HepG2 (cell line): Measurements from ENCODE around the gene CSNK1E. TPM values are rescaled to one million over a fixed set of nuclear protein-coding genes. Genes with fewer than 3 reads are reported as not detected.

Experiments used
- ATAC-seq: fragments of 200-7000 bp; cut with Tn5 transposase; 3 replicates; pipeline ENCODE4 v1.9.1; 2020; ENCODE audit warnings: mild to moderate bottlenecking, moderate library complexity
- BruUV-seq: library from RNA; stranded (reverse); fragments of 400-500 nt; replicated peaks from 2 replicates; lab custom pipeline; 2021; lab: Mats Ljungman, UMichigan
- CTCF ChIA-PET: fragments of 300-600 bp; formaldehyde crosslinking; extraction: SDS; loops from one replicate; lab custom pipeline; 2021; ENCODE audit warnings: low total read pairs, inconsistent platforms, low intra/inter-chr PET ratio; lab: Yijun Ruan, JAX
- POLR2A ChIA-PET: fragments of 350-600 bp; sonication (Branson Sonifier 250); formaldehyde crosslinking; loops from one replicate; lab custom pipeline; 2020; ENCODE audit warnings: antibody characterized with exemption, inconsistent platforms; lab: Yijun Ruan, JAX
- DNase-seq: peaks from one replicate; pipeline ENCODE4 v3.0.0-alpha.2; 2015; ENCODE audit warnings: low spot score
- FAIRE-seq: peaks from 3 replicates; lab custom pipeline; 2011; peaks lifted over from hg19 to GRCh38; lab: Jason Lieb, UNC
- H2AFZ ChIP-seq: one replicate; pipeline ENCODE4 v1.6.1; 2011; ENCODE audit warnings: low read length, inconsistent platforms
- H3K27ac ChIP-seq: fragments of 300-600 bp; 3 replicates; pipeline ENCODE4 v1.8.0; 2011; ENCODE audit warnings: mixed run types, mild to moderate bottlenecking, mixed read lengths, low read length, inconsistent platforms; ENCODE audit not compliant: insufficient read depth; ENCODE audit errors: extremely low read length
- H3K27me3 ChIP-seq, 2 experiments: fragments of 200-600 bp in 1 of 2; 2 replicates in 1 of 2; 3 replicates in 1 of 2; pipeline versions ENCODE4 v1.6.0 to v1.8.0; 2011; ENCODE audit warnings: low read length in 2 of 2, mild to moderate bottlenecking in 2 of 2, moderate library complexity in 2 of 2, inconsistent platforms in 1 of 2; ENCODE audit not compliant: insufficient read depth in 2 of 2, control insufficient read depth in 1 of 2
- H3K36me3 ChIP-seq, 2 experiments: fragments of 200-600 bp in 1 of 2; replicated peaks in 1 of 2; 2 replicates in 1 of 2; 3 replicates in 1 of 2; pipeline versions ENCODE4 v1.5.1 to v1.8.0; 2011; ENCODE audit warnings: low read length in 2 of 2, inconsistent platforms in 1 of 2; ENCODE audit not compliant: insufficient read depth in 2 of 2, control insufficient read depth in 1 of 2
- H3K4me1 ChIP-seq: 2 replicates; pipeline ENCODE4 v1.5.1; 2012; ENCODE audit warnings: low read length, inconsistent platforms; ENCODE audit not compliant: insufficient read depth
- H3K4me2 ChIP-seq: 2 replicates; pipeline ENCODE4 v1.6.0; 2011; ENCODE audit warnings: low read depth, low read length, inconsistent platforms
- H3K4me3 ChIP-seq, 3 experiments: fragments of 200-600 bp in 1 of 3; sonication (generic), shearing (Covaris generic) in 1 of 3; replicated peaks in 1 of 3; 2 replicates each; pipeline ENCODE4 v1.5.1; 2011 to 2016; ENCODE audit warnings: low read length in 3 of 3, inconsistent platforms in 2 of 3, low read depth in 2 of 3, mild to moderate bottlenecking in 2 of 3, control low read depth in 1 of 3, mixed read lengths in 1 of 3; ENCODE audit not compliant: insufficient read depth in 1 of 3
- H3K79me2 ChIP-seq: one replicate; pipeline ENCODE4 v1.6.1; 2011; ENCODE audit warnings: low read length, inconsistent platforms; ENCODE audit not compliant: insufficient read depth
- H3K9ac ChIP-seq: 2 replicates; pipeline ENCODE4 v1.6.0; 2011; ENCODE audit warnings: mild to moderate bottlenecking, low read depth, low read length, inconsistent platforms; ENCODE audit not compliant: insufficient read depth
- H3K9me3 ChIP-seq: 2 replicates; pipeline ENCODE4 v1.5.1; 2012; ENCODE audit warnings: mild to moderate bottlenecking, low read length
- H4K20me1 ChIP-seq: 2 replicates; pipeline ENCODE4 v1.6.0; 2011; ENCODE audit warnings: inconsistent platforms, mild to moderate bottlenecking, low read length, moderate library complexity; ENCODE audit not compliant: insufficient read depth
- ASH2L ChIP-seq: fragments of 300-600, 200-600 bp; sonication (generic); IDR thresholded peaks from 2 replicates; pipeline ENCODE4 v1.7.0; 2017; ENCODE audit warnings: low read depth, mild to moderate bottlenecking, moderate library complexity, mixed read lengths, low read length; ENCODE audit not compliant: insufficient read length
- ATF2 ChIP-seq: sonication (generic); formaldehyde crosslinking; IDR thresholded peaks from 2 replicates; pipeline ENCODE4 v1.4.0; 2020; ENCODE audit warnings: missing genetic modification reagents
- BRCA1 ChIP-seq: sonication (generic); formaldehyde crosslinking; IDR thresholded peaks from 2 replicates; pipeline ENCODE4 v1.4.0; 2020; ENCODE audit warnings: missing genetic modification reagents
- CENPT ChIP-seq: sonication (generic); formaldehyde crosslinking; IDR thresholded peaks from 2 replicates; pipeline ENCODE4 v1.8.0; 2022; ENCODE audit warnings: low read depth, mild to moderate bottlenecking, moderate library complexity, missing genetic modification reagents
- HMGA1 ChIP-seq: sonication (generic); formaldehyde crosslinking; conservative IDR thresholded peaks from 2 replicates; pipeline ENCODE4 v1.4.0; 2020; ENCODE audit warnings: missing genetic modification reagents
- HOXA5 ChIP-seq: sonication (generic); formaldehyde crosslinking; IDR thresholded peaks from 2 replicates; pipeline ENCODE4 v1.4.0; 2020; ENCODE audit warnings: missing genetic modification reagents
- KAT8 ChIP-seq: IDR thresholded peaks from 2 replicates; pipeline ENCODE4 v1.6.1; 2016; ENCODE audit warnings: missing genetic modification reagents, missing compliant biosample characterization
- MBNL3 ChIP-seq: fragments of 250-450 bp; sonication (Bioruptor Pico); conservative IDR thresholded peaks from 2 replicates; pipeline ENCODE4 v1.8.0; 2022; ENCODE audit warnings: mild to moderate bottlenecking, inconsistent platforms
- MIER3 ChIP-seq: IDR thresholded peaks from 2 replicates; pipeline ENCODE4 v1.6.1; 2016; ENCODE audit warnings: missing compliant biosample characterization, borderline replicate concordance
- NFIC ChIP-seq: IDR thresholded peaks from 2 replicates; pipeline ENCODE4 v1.6.1; 2012; ENCODE audit warnings: mild to moderate bottlenecking, low read length, inconsistent platforms
- NRL ChIP-seq: sonication (generic); formaldehyde crosslinking; IDR thresholded peaks from 2 replicates; pipeline ENCODE4 v1.5.0; 2020; ENCODE audit warnings: missing genetic modification reagents, mild to moderate bottlenecking, moderate library complexity, borderline replicate concordance
- PAWR ChIP-seq: sonication (generic); formaldehyde crosslinking; IDR thresholded peaks from 2 replicates; pipeline ENCODE4 v1.4.0; 2020; ENCODE audit warnings: missing genetic modification reagents, mild to moderate bottlenecking, borderline replicate concordance
- PLRG1 ChIP-seq: fragments of 450-650 bp; conservative IDR thresholded peaks from 2 replicates; pipeline ENCODE4 v1.6.1; 2016
- PRPF4 ChIP-seq: fragments of 200-400 bp; formaldehyde crosslinking; IDR thresholded peaks from 2 replicates; pipeline ENCODE4 v1.6.1; 2016; ENCODE audit warnings: low read length, low read depth; ENCODE audit not compliant: poor library complexity, severe bottlenecking
- REL ChIP-seq: sonication (generic); formaldehyde crosslinking; conservative IDR thresholded peaks from 2 replicates; pipeline ENCODE4 v1.8.0; 2022; ENCODE audit warnings: mild to moderate bottlenecking, missing genetic modification reagents, moderate library complexity
- RFX5 ChIP-seq: IDR thresholded peaks from 2 replicates; pipeline ENCODE4 v1.6.1; 2011; ENCODE audit warnings: low read depth, low read length, improper control_type of control experiment
- ZNF260 ChIP-seq: sonication (generic); formaldehyde crosslinking; IDR thresholded peaks from 2 replicates; pipeline ENCODE4 v1.4.0; 2020; ENCODE audit warnings: missing genetic modification reagents, low read depth, mild to moderate bottlenecking, borderline replicate concordance
- ZNF484 ChIP-seq: sonication (generic); formaldehyde crosslinking; IDR thresholded peaks from 2 replicates; pipeline ENCODE4 v1.5.1; 2020; ENCODE audit warnings: mild to moderate bottlenecking, low read depth, missing genetic modification reagents, borderline replicate concordance
- ZNF598 ChIP-seq: sonication (generic); formaldehyde crosslinking; IDR thresholded peaks from 2 replicates; pipeline ENCODE4 v1.5.1; 2020; ENCODE audit warnings: mild to moderate bottlenecking, missing genetic modification reagents, borderline replicate concordance
- WGBS: methylation state at CpG from one replicate; pipeline ENCODE4 v1.1.6; 2017; ENCODE audit warnings: low lambda C conversion rate; 5-methylcytosine and 5-hydroxymethylcytosine counted together
- in situ Hi-C: cut with HindIII; loops from 2 replicates; pipeline ENCODE4 v1.10.0; 2017; ENCODE audit warnings: low pct_unique_long_range_greater_than_20kb; ENCODE audit not compliant: extremely low pct_ligation_motif_present
- intact Hi-C: fragments of 100-400 bp; cut with micrococcal nuclease; formaldehyde crosslinking; loops from one replicate; pipeline ENCODE4 v1.10.0; 2022; ENCODE audit not compliant: unreplicated experiment
- polyA plus RNA-seq, 8 experiments: library from polyadenylated mRNA; depleted of rRNA in 3 of 8; stranded (reverse) in 7 of 8; unstranded in 1 of 8; fragments of >200 nt; fragmentation: Illumina TruSeq in 4 of 8; extraction: Trizol in 4 of 8; gene quantifications; 2 replicates each; pipeline versions ENCODE4 v1.2.1 to v1.2.3, GENCODE V29; 2011 to 2016; ENCODE audit warnings: low read depth in 4 of 8, missing spikeins in 1 of 8, mixed read lengths in 1 of 8; ENCODE audit not compliant: insufficient read depth in 1 of 8
- total RNA-seq, 5 experiments: library from RNA; depleted of rRNA; stranded (reverse); fragments of >200 nt; fragmentation: Illumina TruSeq; extraction: Trizol; gene quantifications; 2 replicates each; pipeline ENCODE4 v1.2.3, GENCODE V29; 2016; ENCODE audit warnings: low read depth in 1 of 5

CSNK1E gene
- total and polyA plus RNA-seq, 2 of the 13 experiments (the other 11 are each of a cell fraction or from before 2014, with no cell fraction given), result 34.7 to 129 TPM

- no peak overlapping the region for H2AFZ ChIP-seq
- 29% methylated on average over 3 of the region's 3 CpGs for WGBS
- no TSS peak for BruUV-seq
- peaks cover 1 to 17% of the 10 kb centered on the region in 2 experiments; a peak in 2 of 5 replicates for H3K27me3 ChIP-seq
- no peak for TF ChIP-seq MIER3 (CRISPR knock-in tag)
- no peak for TF ChIP-seq MBNL3 (CRISPR knock-in tag)
- TF ChIP-seq CENPT (CRISPR knock-in tag), result no peak
- TF ChIP-seq RFX5, result no peak
- TF ChIP-seq ZNF484 (CRISPR knock-in tag), result no peak
- TF ChIP-seq PLRG1, result no peak
- no peak for TF ChIP-seq ATF2 (CRISPR knock-in tag)
- TF ChIP-seq NFIC, result no peak
- ATAC-seq, result no peak
- FAIRE-seq, result no peak
- intact Hi-C loops, result no loop called here
- H3K36me3 ChIP-seq, result no peaks in the 10 kb centered on the region
- no peaks in the 10 kb centered on the region for H3K9me3 ChIP-seq
- peaks cover 23% of the 10 kb centered on the region for H3K4me1 ChIP-seq
- in situ Hi-C loops, result no loop called here
- DNase-seq, result no peak
- no peak overlapping the region for H3K4me3 ChIP-seq
- no peaks in the 10 kb centered on the region for H4K20me1 ChIP-seq
- ChIA-PET POLR2A (no interaction called here), CTCF (no interaction called here)
- H3K4me2 ChIP-seq, result no peak overlapping the region
- no peak overlapping the region for H3K27ac ChIP-seq
- H3K79me2 ChIP-seq, result no peaks in the 10 kb centered on the region
- no peak overlapping the region for H3K9ac ChIP-seq
These were observed 17.8 kb upstream of the CSNK1E start for GRCh38 chr22:38335077-38335476.

GRCh38 chr22:38327805-38328204 lies 10.6 kb upstream of the CSNK1E start:
- peaks cover 3 to 28% of the 10 kb centered on the region in 2 experiments; a peak in 3 of 5 replicates for H3K27me3 ChIP-seq
- H3K4me3 ChIP-seq, result no peak overlapping the region
- no peaks in the 10 kb centered on the region for H4K20me1 ChIP-seq
- in situ Hi-C loops (no loop called here), intact Hi-C loops (no loop called here)
- TF ChIP-seq HMGA1 (no peak), REL (no peak), ASH2L (no peak), NRL (CRISPR knock-in tag) (no peak), BRCA1 (CRISPR knock-in tag) (no peak), KAT8 (CRISPR knock-in tag) (no peak), ZNF260 (CRISPR knock-in tag) (no peak), PAWR (CRISPR knock-in tag) (no peak), PRPF4 (no peak), HOXA5 (CRISPR knock-in tag) (no peak), ZNF598 (no peak)
- no peaks in the 10 kb centered on the region for H3K4me1 ChIP-seq
- ATAC-seq (no peak), FAIRE-seq (no peak), DNase-seq (no peak)
- no TSS peak for BruUV-seq
- H3K27ac ChIP-seq, result no peak overlapping the region
- ChIA-PET POLR2A (no interaction called here), CTCF (no interaction called here)
- no peaks in the 10 kb centered on the region for H3K36me3 ChIP-seq
- no peak overlapping the region for H3K4me2 ChIP-seq
- no peaks in the 10 kb centered on the region for H3K79me2 ChIP-seq
- H3K9ac ChIP-seq, result no peak overlapping the region
- WGBS, result 75% methylated on average over 16 of the region's 16 CpGs
- H3K9me3 ChIP-seq, result no peaks in the 10 kb centered on the region
- no peak overlapping the region for H2AFZ ChIP-seq
